Measurements from ENCODE around the gene GSG1L.

GSG1L gene

DNA sequence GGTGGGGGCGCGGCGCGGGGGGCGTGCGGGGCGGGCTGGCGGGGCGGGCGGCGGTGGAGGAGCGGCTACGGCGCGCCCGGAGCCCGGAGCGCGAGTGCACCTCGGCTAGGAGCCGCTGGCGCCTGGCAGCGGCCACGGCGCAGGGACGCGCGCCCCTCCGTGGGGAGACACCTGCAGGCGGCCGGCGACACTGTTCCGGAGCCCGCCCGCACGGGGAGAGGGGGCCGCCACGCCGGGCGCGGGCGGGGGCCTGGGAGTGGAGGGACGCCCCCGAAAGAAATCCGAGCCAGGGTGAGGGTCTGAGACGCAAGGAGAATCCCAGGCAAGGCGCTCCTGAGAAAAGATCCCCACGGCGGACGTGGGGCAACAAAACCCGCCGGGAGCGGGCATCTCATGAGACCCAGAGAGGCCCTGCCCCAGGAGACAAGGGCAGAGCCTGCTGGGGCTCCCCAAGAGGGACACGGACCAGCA, at the start of gene GSG1L:
GSG1L (minus strand) TSS at position 124 of the 471 bp plus-strand sequence. CDS start 290 bp downstream, outside the sequence.
- H3K27me3 ChIP-seq (replicated peaks; ENCODE audit: control insufficient read depth, insufficient read depth, low read length), result peaks cover 53% of the 10 kb centered on the region
- DNase-seq (ENCODE audit: low read depth), result no peak
- H3K4me1 ChIP-seq (ENCODE audit: control insufficient read depth, insufficient read depth, low read length), result no peaks in the 10 kb centered on the region
- H3K9ac ChIP-seq (ENCODE audit: low read length), result no peak within 1 kb of the TSS
- H3K36me3 ChIP-seq (ENCODE audit: control insufficient read depth, insufficient read depth, low read length, severe bottlenecking), result no peaks in the 10 kb centered on the region
- no peaks in the 10 kb centered on the region for H3K9me3 ChIP-seq (ENCODE audit: control insufficient read depth, low read length)
- H3K4me3 ChIP-seq (ENCODE audit: low read length), result no peak within 1 kb of the TSS

DNA sequence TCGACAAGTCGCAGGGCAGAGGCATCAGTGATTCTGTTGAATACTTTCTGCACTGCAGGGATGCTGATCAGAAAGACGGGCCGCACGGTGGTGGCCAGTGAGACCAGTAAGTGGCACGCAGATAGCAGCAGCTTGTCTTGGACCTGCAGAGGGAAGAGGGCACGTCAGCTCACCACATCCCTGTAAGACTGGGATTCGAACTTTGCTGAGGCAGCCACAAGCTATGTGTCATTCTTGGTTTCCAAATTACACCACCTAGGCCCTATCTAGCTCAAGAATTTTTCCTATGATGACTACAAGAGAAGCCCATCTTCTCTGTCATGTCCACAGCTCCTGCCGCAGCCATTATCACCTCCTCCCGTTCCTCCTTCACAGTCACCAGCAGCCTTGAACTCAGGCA, 49.4 kb upstream of the GSG1L start:
- Histone ChIP-seq H3K9ac (ENCODE audit: low read length) (no peak overlapping the region), H3K36me3 (ENCODE audit: control insufficient read depth, insufficient read depth, low read length, severe bottlenecking) (peaks cover 97% of the 10 kb centered on the region)

GRCh38 chr16:28110977-28111376, 47.5 kb upstream of the GSG1L start:
- Histone ChIP-seq H3K4me3 (ENCODE audit: low read length) (no peak overlapping the region), H3K4me1 (ENCODE audit: control insufficient read depth, insufficient read depth, low read length) (no peaks in the 10 kb centered on the region), H3K36me3 (ENCODE audit: control insufficient read depth, insufficient read depth, low read length, severe bottlenecking) (peaks cover 98% of the 10 kb centered on the region), H3K9ac (ENCODE audit: low read length) (no peak overlapping the region), H3K9me3 (ENCODE audit: control insufficient read depth, low read length) (no peaks in the 10 kb centered on the region), H3K27me3 (replicated peaks; ENCODE audit: control insufficient read depth, insufficient read depth, low read length) (no peaks in the 10 kb centered on the region)
- no peak for DNase-seq (ENCODE audit: low read depth)

More for the DNA sequence above, 49.4 kb upstream of the GSG1L start:
- H3K4me3 ChIP-seq (ENCODE audit: low read length), result no peak overlapping the region
- H3K4me1 ChIP-seq (ENCODE audit: control insufficient read depth, insufficient read depth, low read length), result no peaks in the 10 kb centered on the region
- no peaks in the 10 kb centered on the region for H3K27me3 ChIP-seq (replicated peaks; ENCODE audit: control insufficient read depth, insufficient read depth, low read length)
- no peak for DNase-seq (ENCODE audit: low read depth)
- no peaks in the 10 kb centered on the region for H3K9me3 ChIP-seq (ENCODE audit: control insufficient read depth, low read length)

DNA sequence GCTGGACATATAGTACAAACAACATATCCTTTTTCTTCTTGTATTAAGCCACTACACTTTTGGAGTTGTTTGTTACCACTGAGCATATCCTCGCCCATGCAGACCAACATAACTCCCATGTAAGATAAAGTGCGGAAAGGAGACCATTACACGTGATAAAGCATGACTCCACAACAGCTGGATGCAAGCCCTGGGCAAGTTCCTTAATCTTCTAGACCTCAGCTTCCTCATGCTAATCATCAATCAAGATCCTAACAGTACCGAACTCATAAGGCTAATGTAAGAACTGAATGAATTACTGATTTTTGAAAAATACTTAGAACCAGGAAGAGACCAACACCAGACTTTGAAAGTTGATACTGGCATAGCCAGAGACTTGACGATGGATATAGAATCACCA, 47.0 kb upstream of the GSG1L start:
- Histone ChIP-seq H3K27me3 (replicated peaks; ENCODE audit: control insufficient read depth, insufficient read depth, low read length) (no peaks in the 10 kb centered on the region), H3K4me3 (ENCODE audit: low read length) (no peak overlapping the region), H3K36me3 (ENCODE audit: control insufficient read depth, insufficient read depth, low read length, severe bottlenecking) (peaks cover 98% of the 10 kb centered on the region), H3K9ac (ENCODE audit: low read length) (no peak overlapping the region), H3K4me1 (ENCODE audit: control insufficient read depth, insufficient read depth, low read length) (no peaks in the 10 kb centered on the region), H3K9me3 (ENCODE audit: control insufficient read depth, low read length) (no peaks in the 10 kb centered on the region)
- no peak for DNase-seq (ENCODE audit: low read depth)

DNA sequence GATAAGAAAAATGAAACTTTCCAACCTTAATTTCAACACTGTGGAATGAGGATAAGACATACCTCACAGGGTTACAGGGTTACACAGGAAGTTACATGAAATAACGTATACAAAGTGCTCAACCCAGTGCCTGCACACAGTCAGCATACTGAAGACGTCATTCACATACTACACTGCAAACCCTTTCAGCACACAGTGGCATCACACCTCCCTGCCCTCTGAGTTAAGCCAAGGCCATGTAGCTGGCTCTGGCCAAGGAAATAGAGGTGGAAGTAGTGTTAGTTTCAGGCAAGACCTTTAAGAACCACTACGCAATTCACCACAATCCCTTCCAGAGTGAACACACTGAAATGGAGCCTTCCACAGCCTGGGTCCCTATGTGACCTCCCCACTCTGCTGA, 46.6 kb upstream of the GSG1L start:
- no peaks in the 10 kb centered on the region for H3K9me3 ChIP-seq (ENCODE audit: control insufficient read depth, low read length)
- DNase-seq (ENCODE audit: low read depth), result no peak
- peaks cover 98% of the 10 kb centered on the region for H3K36me3 ChIP-seq (ENCODE audit: control insufficient read depth, insufficient read depth, low read length, severe bottlenecking)
- no peaks in the 10 kb centered on the region for H3K4me1 ChIP-seq (ENCODE audit: control insufficient read depth, insufficient read depth, low read length)
- no peaks in the 10 kb centered on the region for H3K27me3 ChIP-seq (replicated peaks; ENCODE audit: control insufficient read depth, insufficient read depth, low read length)
- no peak overlapping the region for H3K4me3 ChIP-seq (ENCODE audit: low read length)
- no peak overlapping the region for H3K9ac ChIP-seq (ENCODE audit: low read length)

- no peak for DNase-seq (ENCODE audit: low read depth)
- Histone ChIP-seq H3K27me3 (replicated peaks; ENCODE audit: control insufficient read depth, insufficient read depth, low read length) (no peaks in the 10 kb centered on the region), H3K9me3 (ENCODE audit: control insufficient read depth, low read length) (no peaks in the 10 kb centered on the region), H3K4me3 (ENCODE audit: low read length) (no peak overlapping the region), H3K36me3 (ENCODE audit: control insufficient read depth, insufficient read depth, low read length, severe bottlenecking) (peaks cover 98% of the 10 kb centered on the region), H3K9ac (ENCODE audit: low read length) (no peak overlapping the region), H3K4me1 (ENCODE audit: control insufficient read depth, insufficient read depth, low read length) (no peaks in the 10 kb centered on the region)
These were observed 45.2 kb upstream of the GSG1L start for GRCh38 chr16:28108590-28109247.

- Histone ChIP-seq H3K4me3 (ENCODE audit: low read length) (no peak overlapping the region), H3K27me3 (replicated peaks; ENCODE audit: control insufficient read depth, insufficient read depth, low read length) (no peaks in the 10 kb centered on the region), H3K36me3 (ENCODE audit: control insufficient read depth, insufficient read depth, low read length, severe bottlenecking) (peaks cover 97% of the 10 kb centered on the region), H3K9me3 (ENCODE audit: control insufficient read depth, low read length) (no peaks in the 10 kb centered on the region), H3K9ac (ENCODE audit: low read length) (no peak overlapping the region), H3K4me1 (ENCODE audit: control insufficient read depth, insufficient read depth, low read length) (no peaks in the 10 kb centered on the region)
- DNase-seq (ENCODE audit: low read depth), result no peak
These were observed 43.7 kb upstream of the GSG1L start for GRCh38 chr16:28107232-28107631.

DNA sequence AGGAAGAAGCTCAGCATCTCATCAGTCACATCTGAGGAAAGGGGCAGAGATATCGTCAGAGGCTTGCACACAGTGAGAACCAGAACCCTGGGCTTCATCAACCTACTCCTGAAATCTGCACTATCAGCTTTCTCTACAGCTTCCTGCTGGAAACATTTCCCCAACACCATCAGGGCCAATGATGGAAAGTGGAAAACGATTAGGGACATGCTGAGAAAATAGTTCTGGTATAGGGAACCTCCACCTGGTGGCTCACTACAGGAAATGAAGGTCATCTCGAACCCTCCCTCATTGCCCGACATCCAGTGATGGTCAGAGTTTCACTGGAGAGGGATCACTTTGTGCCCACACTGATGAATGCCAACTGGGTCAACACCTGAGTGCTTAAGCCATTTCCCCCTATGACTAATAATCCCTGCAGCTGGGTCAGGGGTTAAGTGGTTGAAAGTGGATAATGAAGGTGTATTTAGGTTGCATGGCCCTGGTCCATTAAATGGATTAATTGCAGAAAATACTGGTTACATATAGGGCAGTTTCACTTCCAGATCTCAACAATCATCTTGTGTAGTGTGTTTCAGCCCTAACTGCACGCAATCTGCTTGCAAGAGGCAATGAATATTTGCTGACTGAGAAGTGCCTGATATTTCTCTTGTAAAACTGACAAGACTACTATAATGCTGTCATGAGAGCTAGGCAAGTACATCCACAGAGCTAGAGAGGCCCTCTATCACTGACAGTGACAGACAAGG, 43.1 kb upstream of the GSG1L start:
- peaks cover 97% of the 10 kb centered on the region for H3K36me3 ChIP-seq (ENCODE audit: control insufficient read depth, insufficient read depth, low read length, severe bottlenecking)
- no peak overlapping the region for H3K9ac ChIP-seq (ENCODE audit: low read length)
- no peaks in the 10 kb centered on the region for H3K4me1 ChIP-seq (ENCODE audit: control insufficient read depth, insufficient read depth, low read length)
- no peaks in the 10 kb centered on the region for H3K27me3 ChIP-seq (replicated peaks; ENCODE audit: control insufficient read depth, insufficient read depth, low read length)
- no peaks in the 10 kb centered on the region for H3K9me3 ChIP-seq (ENCODE audit: control insufficient read depth, low read length)
- no peak overlapping the region for H3K4me3 ChIP-seq (ENCODE audit: low read length)
- no peak for DNase-seq (ENCODE audit: low read depth)

GRCh38 chr16:28105954-28106353, 42.4 kb upstream of the GSG1L start:
- H3K4me1 ChIP-seq (ENCODE audit: control insufficient read depth, insufficient read depth, low read length), result no peaks in the 10 kb centered on the region
- no peak for DNase-seq (ENCODE audit: low read depth)
- no peak overlapping the region for H3K9ac ChIP-seq (ENCODE audit: low read length)
- peaks cover 97% of the 10 kb centered on the region for H3K36me3 ChIP-seq (ENCODE audit: control insufficient read depth, insufficient read depth, low read length, severe bottlenecking)
- H3K4me3 ChIP-seq (ENCODE audit: low read length), result no peak overlapping the region
- no peaks in the 10 kb centered on the region for H3K9me3 ChIP-seq (ENCODE audit: control insufficient read depth, low read length)
- H3K27me3 ChIP-seq (replicated peaks; ENCODE audit: control insufficient read depth, insufficient read depth, low read length), result no peaks in the 10 kb centered on the region

- peaks cover 97% of the 10 kb centered on the region for H3K36me3 ChIP-seq (ENCODE audit: control insufficient read depth, insufficient read depth, low read length, severe bottlenecking)
- H3K4me3 ChIP-seq (ENCODE audit: low read length), result no peak overlapping the region
- no peaks in the 10 kb centered on the region for H3K27me3 ChIP-seq (replicated peaks; ENCODE audit: control insufficient read depth, insufficient read depth, low read length)
- H3K9me3 ChIP-seq (ENCODE audit: control insufficient read depth, low read length), result no peaks in the 10 kb centered on the region
- no peaks in the 10 kb centered on the region for H3K4me1 ChIP-seq (ENCODE audit: control insufficient read depth, insufficient read depth, low read length)
- DNase-seq (ENCODE audit: low read depth), result no peak
- H3K9ac ChIP-seq (ENCODE audit: low read length), result no peak overlapping the region
These were observed 41.8 kb upstream of the GSG1L start for GRCh38 chr16:28105297-28105696.

DNA sequence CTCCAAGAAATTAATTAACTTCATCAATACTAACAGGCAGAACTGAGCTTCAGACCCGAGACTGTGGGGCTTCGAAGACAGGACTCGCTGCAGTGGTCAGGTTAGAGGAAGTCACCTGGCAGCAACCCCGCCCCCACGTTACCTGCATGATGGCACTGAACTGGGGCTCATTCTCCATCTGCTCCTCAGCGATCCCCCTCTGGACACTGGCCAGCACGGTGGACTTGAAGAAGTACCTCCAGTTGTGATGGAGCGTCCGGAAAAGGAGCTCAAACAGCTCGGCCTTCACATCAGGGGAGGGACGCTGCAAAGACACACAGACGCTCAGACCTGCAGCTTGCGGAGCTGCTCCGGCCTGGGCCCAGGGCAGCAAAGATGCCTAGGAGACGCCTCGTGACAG, 40.9 kb upstream of the GSG1L start:
- Histone ChIP-seq H3K27me3 (replicated peaks; ENCODE audit: control insufficient read depth, insufficient read depth, low read length) (no peaks in the 10 kb centered on the region), H3K9me3 (ENCODE audit: control insufficient read depth, low read length) (no peaks in the 10 kb centered on the region), H3K9ac (ENCODE audit: low read length) (no peak overlapping the region), H3K36me3 (ENCODE audit: control insufficient read depth, insufficient read depth, low read length, severe bottlenecking) (peaks cover 96% of the 10 kb centered on the region), H3K4me1 (ENCODE audit: control insufficient read depth, insufficient read depth, low read length) (no peaks in the 10 kb centered on the region), H3K4me3 (ENCODE audit: low read length) (no peak overlapping the region)
- no peak for DNase-seq (ENCODE audit: low read depth)
